Peyer's patch (tissue), 4 donors: ENCODE results near the gene ABHD12.

Experiments
- POLR2A ChIP-seq, 2 donors: fragments of 450-650 bp; IDR thresholded peaks; one replicate each; pipeline ENCODE4 v1.5.1; 2017; ENCODE audit warnings: antibody characterized with exemption in 2 of 2, mild to moderate bottlenecking in 2 of 2, moderate library complexity in 2 of 2
- TF ChIP-seq, protein P1 (sequence below), 6 experiments: fragments of 450-650 bp in 4 of 6; fragments of 200-600 bp in 2 of 6; sonication (generic) in 1 of 6; IDR thresholded peaks; one replicate each; pipeline ENCODE4 v1.5.1; 2017 to 2019; ENCODE audit warnings: antibody characterized with exemption in 6 of 6, mild to moderate bottlenecking in 3 of 6, moderate library complexity in 1 of 6

DNA sequence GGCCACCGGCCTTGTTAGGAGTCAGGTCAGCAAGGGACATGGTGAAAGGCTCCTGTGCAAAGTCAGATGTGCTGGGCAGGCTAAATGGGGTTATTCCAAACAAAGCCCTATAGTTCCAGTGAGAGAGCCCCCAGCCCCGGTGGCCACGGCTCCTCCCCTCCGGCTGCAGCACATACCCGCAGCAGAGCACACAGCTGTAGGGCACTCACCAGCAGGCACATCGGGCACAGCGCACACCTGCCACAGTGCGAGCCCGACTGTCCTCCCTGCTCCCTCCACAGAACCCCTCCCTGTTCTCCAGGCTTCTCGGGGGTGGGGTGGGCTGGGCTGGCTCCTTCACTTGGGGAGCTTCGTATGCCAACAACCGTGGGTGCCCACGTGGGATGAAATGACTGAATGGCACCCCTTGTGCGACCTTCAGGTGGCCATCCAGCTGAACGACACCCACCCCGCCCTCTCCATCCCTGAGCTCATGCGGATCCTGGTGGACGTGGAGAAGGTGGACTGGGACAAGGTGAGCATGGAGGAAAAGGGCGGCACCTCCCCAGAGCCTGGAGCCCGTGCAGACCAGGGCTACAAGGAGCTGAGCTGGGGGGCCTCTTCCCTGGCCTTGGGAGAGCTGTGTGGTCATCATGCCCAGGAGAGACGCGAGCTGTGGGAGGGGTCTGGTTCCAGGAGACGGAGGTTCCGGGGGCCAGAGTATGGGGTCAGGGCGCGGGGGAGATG is 111.8 kb downstream of the ABHD12 start:
- no peak for TF ChIP-seq POLR2A (IDR thresholded peaks at IDR 0.05)
- TF ChIP-seq, protein P1, sequence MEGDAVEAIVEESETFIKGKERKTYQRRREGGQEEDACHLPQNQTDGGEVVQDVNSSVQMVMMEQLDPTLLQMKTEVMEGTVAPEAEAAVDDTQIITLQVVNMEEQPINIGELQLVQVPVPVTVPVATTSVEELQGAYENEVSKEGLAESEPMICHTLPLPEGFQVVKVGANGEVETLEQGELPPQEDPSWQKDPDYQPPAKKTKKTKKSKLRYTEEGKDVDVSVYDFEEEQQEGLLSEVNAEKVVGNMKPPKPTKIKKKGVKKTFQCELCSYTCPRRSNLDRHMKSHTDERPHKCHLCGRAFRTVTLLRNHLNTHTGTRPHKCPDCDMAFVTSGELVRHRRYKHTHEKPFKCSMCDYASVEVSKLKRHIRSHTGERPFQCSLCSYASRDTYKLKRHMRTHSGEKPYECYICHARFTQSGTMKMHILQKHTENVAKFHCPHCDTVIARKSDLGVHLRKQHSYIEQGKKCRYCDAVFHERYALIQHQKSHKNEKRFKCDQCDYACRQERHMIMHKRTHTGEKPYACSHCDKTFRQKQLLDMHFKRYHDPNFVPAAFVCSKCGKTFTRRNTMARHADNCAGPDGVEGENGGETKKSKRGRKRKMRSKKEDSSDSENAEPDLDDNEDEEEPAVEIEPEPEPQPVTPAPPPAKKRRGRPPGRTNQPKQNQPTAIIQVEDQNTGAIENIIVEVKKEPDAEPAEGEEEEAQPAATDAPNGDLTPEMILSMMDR (IDR thresholded peaks at IDR 0.05), result no peak
